Loucy (cell line): Measurements from ENCODE around the gene MAML3.

Experiments used
- H2AFZ ChIP-seq: fragments of 200-600 bp; sonication (generic); 2 replicates; pipeline ENCODE4 v1.6.0; 2016; ENCODE audit warnings: antibody characterized with exemption, mild to moderate bottlenecking, low read length, moderate library complexity
- H3F3A ChIP-seq: fragments of 200-600 bp; 2 replicates; pipeline ENCODE4 v1.6.0; 2016; ENCODE audit warnings: antibody characterized with exemption, low read depth, mild to moderate bottlenecking
- H3K27me3 ChIP-seq: fragments of 200-600 bp; sonication (generic); 2 replicates; pipeline ENCODE4 v1.6.1; 2014; ENCODE audit warnings: low read length, mild to moderate bottlenecking; ENCODE audit not compliant: insufficient read depth, poor library complexity, severe bottlenecking
- H3K36me3 ChIP-seq: fragments of 200-600 bp; sonication (generic); 2 replicates; pipeline ENCODE4 v1.6.1; 2016; ENCODE audit warnings: low read length; ENCODE audit not compliant: insufficient read depth
- H3K4me1 ChIP-seq: fragments of 200-600 bp; sonication (generic); 2 replicates; pipeline ENCODE4 v1.5.1; 2014; ENCODE audit warnings: low read length, mild to moderate bottlenecking; ENCODE audit not compliant: insufficient read depth, poor library complexity, severe bottlenecking
- H3K4me2 ChIP-seq: fragments of 200-600 bp; sonication (generic); 2 replicates; pipeline ENCODE4 v1.6.0; 2014; ENCODE audit warnings: antibody characterized with exemption, low read length, low read depth, mild to moderate bottlenecking; ENCODE audit not compliant: poor library complexity, severe bottlenecking
- H3K4me3 ChIP-seq: fragments of 200-600 bp; sonication (generic); 2 replicates; pipeline ENCODE4 v1.5.1; 2014; ENCODE audit warnings: low read length, mild to moderate bottlenecking, mixed read lengths; ENCODE audit not compliant: poor library complexity, severe bottlenecking
- H3K79me2 ChIP-seq: fragments of 200-600 bp; sonication (generic); 2 replicates; pipeline ENCODE4 v1.6.1; 2014; ENCODE audit warnings: low read length; ENCODE audit not compliant: insufficient read depth
- H3K9ac ChIP-seq: fragments of 200-600 bp; sonication (generic); 2 replicates; pipeline ENCODE4 v1.6.0; 2014; ENCODE audit warnings: mild to moderate bottlenecking, low read depth, low read length, moderate library complexity; ENCODE audit not compliant: poor library complexity, severe bottlenecking
- H3K9me2 ChIP-seq: fragments of 200-600 bp; sonication (generic); replicated peaks from 2 replicates; pipeline ENCODE4 v1.6.1; 2016; ENCODE audit warnings: low read depth, low read length, mixed read lengths
- H3K9me3 ChIP-seq: fragments of 200-600 bp; sonication (generic); 2 replicates; pipeline ENCODE4 v1.6.1; 2014; ENCODE audit warnings: mild to moderate bottlenecking, antibody characterized with exemption, low read length, low read depth; ENCODE audit not compliant: insufficient read depth
- H4K20me1 ChIP-seq: fragments of 200-600 bp; sonication (generic); 2 replicates; pipeline ENCODE4 v1.6.0; 2014; ENCODE audit warnings: antibody characterized with exemption, low read length, mild to moderate bottlenecking; ENCODE audit not compliant: insufficient read depth, poor library complexity, severe bottlenecking
- EZH2phosphoT487 ChIP-seq: fragments of 200-600 bp; IDR thresholded peaks from 2 replicates; pipeline ENCODE4 v1.6.1; 2018; ENCODE audit warnings: antibody characterized with exemption, mild to moderate bottlenecking, moderate library complexity, borderline replicate concordance
- TF ChIP-seq, protein P1 (sequence below): fragments of 200-600 bp; sonication (generic); conservative IDR thresholded peaks from 2 replicates; pipeline ENCODE4 v1.5.1; 2014; ENCODE audit warnings: mild to moderate bottlenecking, antibody characterized with exemption, low read length

The MAML3 gene

GRCh38 chr4:139736274-139736660 lies 417.7 kb downstream of the MAML3 start:
- Histone ChIP-seq H4K20me1 (no peaks in the 10 kb centered on the region), H3K9me3 (no peaks in the 10 kb centered on the region), H3K9ac (no peak overlapping the region), H3K79me2 (no peaks in the 10 kb centered on the region), H3F3A (no peaks in the 10 kb centered on the region), H3K4me2 (no peak overlapping the region), H2AFZ (no peak overlapping the region), H3K4me1 (peaks cover 20% of the 10 kb centered on the region), H3K9me2 (no peaks in the 10 kb centered on the region), H3K4me3 (no peak overlapping the region), H3K36me3 (no peaks in the 10 kb centered on the region), H3K27me3 (no peaks in the 10 kb centered on the region)
- TF ChIP-seq EZH2phosphoT487 = no peak
- TF ChIP-seq, protein P1, sequence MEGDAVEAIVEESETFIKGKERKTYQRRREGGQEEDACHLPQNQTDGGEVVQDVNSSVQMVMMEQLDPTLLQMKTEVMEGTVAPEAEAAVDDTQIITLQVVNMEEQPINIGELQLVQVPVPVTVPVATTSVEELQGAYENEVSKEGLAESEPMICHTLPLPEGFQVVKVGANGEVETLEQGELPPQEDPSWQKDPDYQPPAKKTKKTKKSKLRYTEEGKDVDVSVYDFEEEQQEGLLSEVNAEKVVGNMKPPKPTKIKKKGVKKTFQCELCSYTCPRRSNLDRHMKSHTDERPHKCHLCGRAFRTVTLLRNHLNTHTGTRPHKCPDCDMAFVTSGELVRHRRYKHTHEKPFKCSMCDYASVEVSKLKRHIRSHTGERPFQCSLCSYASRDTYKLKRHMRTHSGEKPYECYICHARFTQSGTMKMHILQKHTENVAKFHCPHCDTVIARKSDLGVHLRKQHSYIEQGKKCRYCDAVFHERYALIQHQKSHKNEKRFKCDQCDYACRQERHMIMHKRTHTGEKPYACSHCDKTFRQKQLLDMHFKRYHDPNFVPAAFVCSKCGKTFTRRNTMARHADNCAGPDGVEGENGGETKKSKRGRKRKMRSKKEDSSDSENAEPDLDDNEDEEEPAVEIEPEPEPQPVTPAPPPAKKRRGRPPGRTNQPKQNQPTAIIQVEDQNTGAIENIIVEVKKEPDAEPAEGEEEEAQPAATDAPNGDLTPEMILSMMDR = no peak

GRCh38 chr4:139735381-139736273 lies 418.4 kb downstream of the MAML3 start:
- Histone ChIP-seq H3K9me3 (no peaks in the 10 kb centered on the region), H3F3A (no peaks in the 10 kb centered on the region), H3K79me2 (no peaks in the 10 kb centered on the region), H3K4me2 (no peak overlapping the region), H3K4me1 (peaks cover 16% of the 10 kb centered on the region), H4K20me1 (no peaks in the 10 kb centered on the region), H3K9ac (no peak overlapping the region), H3K27me3 (no peaks in the 10 kb centered on the region), H3K36me3 (no peaks in the 10 kb centered on the region), H3K9me2 (no peaks in the 10 kb centered on the region), H2AFZ (no peak overlapping the region), H3K4me3 (no peak overlapping the region)
- no peak for TF ChIP-seq EZH2phosphoT487
- TF ChIP-seq, protein P1 = no peak

- Histone ChIP-seq H2AFZ (no peak overlapping the region), H3K27me3 (no peaks in the 10 kb centered on the region), H3K9me3 (no peaks in the 10 kb centered on the region), H3F3A (no peaks in the 10 kb centered on the region), H3K9ac (no peak overlapping the region), H3K36me3 (peaks cover 1% of the 10 kb centered on the region; the same call in 1 of the 2 replicates), H3K4me2 (no peak overlapping the region), H3K4me3 (no peak overlapping the region), H4K20me1 (no peaks in the 10 kb centered on the region), H3K9me2 (no peaks in the 10 kb centered on the region), H3K79me2 (no peaks in the 10 kb centered on the region), H3K4me1 (peaks cover 9% of the 10 kb centered on the region)
- TF ChIP-seq, protein P1 = no peak; the same call in 1 of the 2 replicates
- no peak for TF ChIP-seq EZH2phosphoT487
Measured at GRCh38 chr4:139734875-139735380, 419.1 kb downstream of the MAML3 start.
